ENCODE measurements around the gene KMT5B. TPM values are rescaled to one million over a fixed set of nuclear protein-coding genes. Genes with fewer than 3 reads are reported as not detected.

The KMT5B gene
- total and polyA plus RNA-seq, 2 of the 13 experiments (the other 11 are each of a cell fraction or from before 2014, with no cell fraction given), result 17.6 to 23.7 TPM

GRCh38 chr11:68145120-68145866 lies 67.8 kb downstream of the KMT5B start (continued):
- TF ChIP-seq NCOA2 (CRISPR knock-in tag; IDR thresholded peaks at IDR 0.05), result peak; percentile 90
- TF ChIP-seq NKX3-1 (CRISPR knock-in tag; IDR thresholded peaks at IDR 0.05), result no peak
- TF ChIP-seq SAP130 (CRISPR knock-in tag; IDR thresholded peaks at IDR 0.05; ENCODE audit: low read depth), result peak; percentile 99
- no peak for TF ChIP-seq HOXD1 (CRISPR knock-in tag; IDR thresholded peaks at IDR 0.05)
- no peak for TF ChIP-seq GABPA (IDR thresholded peaks at IDR 0.05; ENCODE audit: low read depth, low read length)
- TF ChIP-seq GABPA (CRISPR knock-in tag; IDR thresholded peaks at IDR 0.05; ENCODE audit: low read depth), result peak; percentile 61
- TF ChIP-seq HES4 (CRISPR knock-in tag; IDR thresholded peaks at IDR 0.05; ENCODE audit: borderline replicate concordance), result 0 out of 2 replicates have a peak, but pooled peaks have one; percentile 52
- TF ChIP-seq TBL1XR1 (IDR thresholded peaks at IDR 0.05; ENCODE audit: borderline replicate concordance, low read length, partially characterized antibody), result peak; percentile 81
- peak; percentile 58 for TF ChIP-seq ELF1 (CRISPR knock-in tag; IDR thresholded peaks at IDR 0.05)
- TF ChIP-seq MXD4 (CRISPR knock-in tag; IDR thresholded peaks at IDR 0.05), result peak; percentile 76; the same call in 1 of the 2 replicates
- no peak for TF ChIP-seq CC2D1A (CRISPR knock-in tag; IDR thresholded peaks at IDR 0.05)
- TF ChIP-seq ZNF207 (IDR thresholded peaks at IDR 0.05; ENCODE audit: borderline replicate concordance), result no peak
- 0 out of 2 replicates have a peak, but pooled peaks have one; percentile 26 for TF ChIP-seq POLR2G (IDR thresholded peaks at IDR 0.05; ENCODE audit: low read depth, low read length)
- TF ChIP-seq NCOR1 (IDR thresholded peaks at IDR 0.05; ENCODE audit: borderline replicate concordance, low read length), result peak; percentile 68
- no peak for TF ChIP-seq KDM5A (IDR thresholded peaks at IDR 0.05; ENCODE audit: borderline replicate concordance, low read length)
- TF ChIP-seq ZNF614 (CRISPR knock-in tag; IDR thresholded peaks at IDR 0.05; ENCODE audit: borderline replicate concordance), result peak; percentile 91
- TF ChIP-seq ZFP37 (CRISPR knock-in tag; IDR thresholded peaks at IDR 0.05; ENCODE audit: borderline replicate concordance), result 0 out of 2 replicates have a peak, but pooled peaks have one; percentile 58
- peak; percentile 96 for TF ChIP-seq ARID5B (CRISPR knock-in tag; IDR thresholded peaks at IDR 0.05)
- TF ChIP-seq POGZ (CRISPR knock-in tag; IDR thresholded peaks at IDR 0.05), result peak; percentile 74
- TF ChIP-seq TAF15 (IDR thresholded peaks at IDR 0.05; ENCODE audit: low read depth, low read length, poor library complexity, severe bottlenecking), result no peak
- TF ChIP-seq MTF1 (CRISPR knock-in tag; IDR thresholded peaks at IDR 0.05), result no peak
- no peak for TF ChIP-seq ZSCAN22 (CRISPR knock-in tag; IDR thresholded peaks at IDR 0.05)
- TF ChIP-seq ZNF576 (CRISPR knock-in tag; IDR thresholded peaks at IDR 0.05), result no peak
- no peak for TF ChIP-seq SMARCE1 (IDR thresholded peaks at IDR 0.05; ENCODE audit: borderline replicate concordance)
- TF ChIP-seq ZSCAN21 (CRISPR knock-in tag; IDR thresholded peaks at IDR 0.05; ENCODE audit: borderline replicate concordance), result peak; percentile 86
- TF ChIP-seq MIXL1 (CRISPR knock-in tag; IDR thresholded peaks at IDR 0.05), result peak; percentile 75
- TF ChIP-seq RFXAP (CRISPR knock-in tag; IDR thresholded peaks at IDR 0.05; ENCODE audit: borderline replicate concordance), result no peak

All from HepG2 (cell line).